Breast epithelium (tissue), 4 donors: ENCODE measurements around the gene SLC35E2B. TPM values are rescaled to one million over a fixed set of nuclear protein-coding genes. Genes with fewer than 3 reads are reported as not detected.

Experiments
- DNase-seq, 2 donors: peaks; one replicate each; pipeline ENCODE4 v3.0.0-alpha.2; 2019; ENCODE audit warnings: low spot score in 2 of 2
- H3K27ac ChIP-seq, 2 donors: fragments of 200-600 bp; sonication (generic) in 1 of 2; one replicate each; pipeline ENCODE4 v1.5.1; 2016 to 2019; ENCODE audit warnings: mild to moderate bottlenecking in 1 of 2
- H3K27me3 ChIP-seq, 2 donors: fragments of 200-600 bp; sonication (generic) in 1 of 2; one replicate each; pipeline versions ENCODE4 v1.5.1 to v1.6.0; 2017 to 2019; ENCODE audit warnings: control low read depth in 1 of 2, mild to moderate bottlenecking in 1 of 2
- H3K36me3 ChIP-seq: fragments of 200-600 bp; one replicate; pipeline ENCODE4 v1.5.1; 2019
- H3K4me1 ChIP-seq, 2 donors: fragments of 200-600 bp; sonication (generic); one replicate each; pipeline ENCODE4 v1.5.1; 2016 to 2019; ENCODE audit warnings: control low read depth in 1 of 2
- H3K4me3 ChIP-seq, 3 donors: fragments of 200-600 bp; sonication (generic); 1 replicate in 2 of 3; 2 replicates in 1 of 3; pipeline ENCODE4 v1.5.1; 2016 to 2019; ENCODE audit warnings: mild to moderate bottlenecking in 3 of 3, moderate library complexity in 2 of 3
- H3K9me3 ChIP-seq, 2 donors: fragments of 200-600 bp; sonication (generic) in 1 of 2; one replicate each; pipeline ENCODE4 v1.5.1; 2016 to 2019; ENCODE audit warnings: control low read depth in 1 of 2
- POLR2A ChIP-seq: fragments of 450-650 bp; IDR thresholded peaks from one replicate; pipeline ENCODE4 v1.6.1; 2016; ENCODE audit warnings: antibody characterized with exemption, mild to moderate bottlenecking, moderate library complexity
- POLR2AphosphoS5 ChIP-seq, 3 donors: sonication (generic); formaldehyde crosslinking; IDR thresholded peaks; one replicate each; pipeline ENCODE4 v1.6.1; 2017; ENCODE audit warnings: antibody characterized with exemption in 3 of 3
- intact Hi-C: fragments of 100-400 bp; cut with DNase I; formaldehyde crosslinking; loops from one replicate; pipeline ENCODE4 v1.15.1; 2023; ENCODE audit warnings: low total_unique reads
- total RNA-seq, 3 donors: library from RNA; depleted of rRNA; stranded (reverse); fragments of >200 nt; gene quantifications; one replicate each; pipeline ENCODE4 v1.1.0, GENCODE V29; 2016
- TF ChIP-seq, protein P1 (sequence below), 3 donors: fragments of 450-650 bp; IDR thresholded peaks; one replicate each; pipeline ENCODE4 v1.5.1; 2016 to 2017; ENCODE audit warnings: antibody characterized with exemption in 3 of 3, mild to moderate bottlenecking in 3 of 3, moderate library complexity in 3 of 3

Gene SLC35E2B
- total RNA-seq, 3 donors from 2014 or later: 37.3 to 96.4 (median 45.6) TPM

DNA sequence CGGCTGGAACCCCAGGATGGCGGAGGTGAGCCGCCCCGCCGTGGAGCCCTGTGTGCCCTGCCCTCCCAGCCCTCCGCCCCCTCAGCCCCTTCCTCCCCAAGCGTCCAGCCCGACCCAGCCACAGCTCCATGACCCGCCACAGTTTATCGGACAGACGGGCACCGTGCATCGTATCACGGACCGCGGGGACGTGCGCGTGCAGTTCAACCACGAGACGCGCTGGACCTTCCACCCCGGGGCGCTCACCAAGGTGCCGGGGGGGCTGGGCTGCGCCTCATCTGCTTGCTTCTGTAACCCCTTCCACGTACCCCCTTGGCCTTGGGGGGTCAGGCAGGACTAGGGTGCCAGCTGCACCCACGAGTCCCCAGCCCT lies 67.2 kb downstream of the SLC35E2B start:
- TF ChIP-seq, protein P1, sequence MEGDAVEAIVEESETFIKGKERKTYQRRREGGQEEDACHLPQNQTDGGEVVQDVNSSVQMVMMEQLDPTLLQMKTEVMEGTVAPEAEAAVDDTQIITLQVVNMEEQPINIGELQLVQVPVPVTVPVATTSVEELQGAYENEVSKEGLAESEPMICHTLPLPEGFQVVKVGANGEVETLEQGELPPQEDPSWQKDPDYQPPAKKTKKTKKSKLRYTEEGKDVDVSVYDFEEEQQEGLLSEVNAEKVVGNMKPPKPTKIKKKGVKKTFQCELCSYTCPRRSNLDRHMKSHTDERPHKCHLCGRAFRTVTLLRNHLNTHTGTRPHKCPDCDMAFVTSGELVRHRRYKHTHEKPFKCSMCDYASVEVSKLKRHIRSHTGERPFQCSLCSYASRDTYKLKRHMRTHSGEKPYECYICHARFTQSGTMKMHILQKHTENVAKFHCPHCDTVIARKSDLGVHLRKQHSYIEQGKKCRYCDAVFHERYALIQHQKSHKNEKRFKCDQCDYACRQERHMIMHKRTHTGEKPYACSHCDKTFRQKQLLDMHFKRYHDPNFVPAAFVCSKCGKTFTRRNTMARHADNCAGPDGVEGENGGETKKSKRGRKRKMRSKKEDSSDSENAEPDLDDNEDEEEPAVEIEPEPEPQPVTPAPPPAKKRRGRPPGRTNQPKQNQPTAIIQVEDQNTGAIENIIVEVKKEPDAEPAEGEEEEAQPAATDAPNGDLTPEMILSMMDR (IDR thresholded peaks at IDR 0.05): no peak
- TF ChIP-seq POLR2A (no peak), POLR2AphosphoS5 (IDR thresholded peaks at IDR 0.05) (no peak)
- no peak for DNase-seq
- Histone ChIP-seq H3K4me1 (no peaks in the 10 kb centered on the region), H3K27ac (no peak overlapping the region), H3K36me3 (no peaks in the 10 kb centered on the region), H3K4me3 (no peak overlapping the region), H3K9me3 (no peaks in the 10 kb centered on the region), H3K27me3 (peaks cover 0 to under 1% of the 10 kb centered on the region in 2 donors)
- intact Hi-C loops: loop anchor here (5.0 kb wide), 1 partner anchor 1787 kb away; no protein-coding TSS in a partner anchor

DNA sequence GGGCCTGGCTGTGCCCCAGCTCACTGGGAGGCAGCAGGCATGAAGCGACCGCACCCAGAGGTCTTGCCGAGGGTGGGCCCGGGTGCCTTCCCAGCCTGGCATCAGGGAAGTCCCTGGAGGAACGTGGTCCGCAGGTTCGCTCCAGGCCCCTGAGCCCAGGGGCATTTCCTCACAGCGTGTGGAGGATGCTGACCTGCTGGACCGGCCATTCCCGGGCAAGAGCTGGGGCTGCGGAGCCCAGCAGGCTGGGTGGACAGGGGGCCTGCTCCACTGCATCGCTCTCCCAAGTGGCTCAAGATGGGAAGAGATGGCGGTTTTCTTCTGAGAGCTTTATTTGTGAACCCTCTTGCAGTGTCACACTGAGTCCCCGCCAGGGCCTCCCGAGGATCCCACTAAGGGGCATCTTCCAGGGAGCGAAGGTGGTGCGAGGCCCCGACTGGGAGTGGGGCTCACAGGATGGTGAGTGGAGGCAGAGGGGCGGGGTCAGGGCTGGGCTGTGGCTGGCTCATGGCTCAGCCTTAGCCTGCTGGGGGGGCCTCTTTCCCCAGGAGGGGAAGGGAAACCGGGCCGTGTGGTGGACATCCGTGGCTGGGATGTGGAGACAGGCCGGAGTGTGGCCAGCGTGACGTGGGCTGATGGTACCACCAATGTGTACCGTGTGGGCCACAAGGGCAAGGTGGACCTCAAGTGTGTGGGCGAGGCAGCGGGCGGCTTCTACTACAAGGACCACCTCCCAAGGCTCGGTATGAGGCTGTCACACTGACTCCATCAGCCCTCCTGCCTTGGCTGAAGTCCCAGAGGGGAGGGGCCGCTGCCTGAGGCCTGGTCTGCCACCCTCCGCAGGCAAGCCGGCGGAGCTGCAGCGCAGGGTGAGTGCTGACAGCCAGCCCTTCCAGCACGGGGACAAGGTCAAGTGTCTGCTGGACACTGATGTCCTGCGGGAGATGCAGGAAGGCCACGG lies 67.9 kb downstream of the SLC35E2B start:
- TF ChIP-seq POLR2A: no peak
- TF ChIP-seq, protein P1 (IDR thresholded peaks at IDR 0.05): no peak
- H3K4me3 ChIP-seq: no peak overlapping the region
- no peak overlapping the region for H3K27ac ChIP-seq
- H3K36me3 ChIP-seq: no peaks in the 10 kb centered on the region
- no peak for DNase-seq
- H3K27me3 ChIP-seq: no peaks in the 10 kb centered on the region
- intact Hi-C loops: loop anchor here (5.0 kb wide), 1 partner anchor 1788 kb away; no protein-coding TSS in a partner anchor
- no peaks in the 10 kb centered on the region for H3K9me3 ChIP-seq
- H3K4me1 ChIP-seq: no peaks in the 10 kb centered on the region

DNA sequence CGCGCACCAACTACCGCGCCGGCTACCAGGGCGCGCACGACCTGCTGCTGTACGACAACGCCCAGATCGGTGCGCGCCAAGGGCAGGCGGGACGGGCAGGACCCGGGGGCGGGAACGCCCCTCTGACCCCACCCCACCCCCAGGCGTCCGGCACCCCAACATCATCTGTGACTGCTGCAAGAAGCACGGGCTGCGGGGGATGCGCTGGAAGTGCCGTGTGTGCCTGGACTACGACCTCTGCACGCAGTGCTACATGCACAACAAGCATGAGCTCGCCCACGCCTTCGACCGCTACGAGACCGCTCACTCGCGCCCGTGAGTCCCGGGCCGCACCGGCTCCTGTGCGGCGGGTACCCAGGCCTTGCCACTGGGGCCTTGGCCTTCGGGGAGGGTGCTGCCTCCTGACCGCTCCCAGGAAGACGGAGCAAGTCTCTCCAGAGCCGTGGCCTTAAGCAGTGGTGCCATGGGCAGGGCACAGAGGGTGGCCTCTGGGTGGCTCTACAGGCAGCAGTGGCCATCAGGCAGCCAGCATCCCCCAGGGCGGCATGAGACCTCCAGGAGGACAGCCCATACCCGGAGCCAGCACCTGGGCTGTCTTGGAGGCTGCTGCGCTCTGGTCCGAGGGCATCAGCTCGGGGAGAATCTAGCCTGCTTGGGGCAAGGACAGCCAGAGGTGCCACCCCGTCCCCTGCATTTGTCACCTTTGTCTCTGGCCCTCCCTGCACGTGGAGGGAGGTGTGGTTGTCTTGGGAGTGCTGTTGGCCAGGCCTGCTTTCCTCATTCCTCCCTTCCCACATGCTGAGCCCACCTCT lies 68.8 kb downstream of the SLC35E2B start:
- Histone ChIP-seq H3K4me3 (no peak overlapping the region), H3K4me1 (no peaks in the 10 kb centered on the region), H3K27ac (no peak overlapping the region), H3K27me3 (no peaks in the 10 kb centered on the region), H3K36me3 (no peaks in the 10 kb centered on the region), H3K9me3 (no peaks in the 10 kb centered on the region)
- intact Hi-C loops: no loop called here
- TF ChIP-seq POLR2A (no peak), POLR2AphosphoS5 (IDR thresholded peaks at IDR 0.05) (no peak)
- TF ChIP-seq, protein P1 (IDR thresholded peaks at IDR 0.05): no peak
- no peak for DNase-seq

DNA sequence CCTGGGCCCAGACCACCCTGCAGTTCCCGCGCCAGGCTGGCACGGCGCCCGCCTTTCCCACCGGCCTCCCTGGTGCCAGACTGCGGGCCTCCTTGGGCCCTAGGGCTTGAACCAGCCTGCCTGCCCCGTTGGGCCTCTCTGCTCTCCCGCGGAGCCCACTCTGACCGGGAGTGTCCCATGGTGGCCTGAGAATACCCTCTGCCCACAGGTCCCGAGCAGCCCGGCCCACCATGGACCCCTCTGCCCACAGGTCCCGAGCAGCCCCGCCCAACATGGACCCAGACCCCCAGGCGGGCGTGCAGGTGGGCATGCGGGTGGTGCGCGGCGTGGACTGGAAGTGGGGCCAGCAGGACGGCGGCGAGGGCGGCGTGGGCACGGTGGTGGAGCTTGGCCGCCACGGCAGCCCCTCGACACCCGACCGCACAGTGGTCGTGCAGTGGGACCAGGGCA lies 69.4 kb downstream of the SLC35E2B start:
- TF ChIP-seq, protein P1 (IDR thresholded peaks at IDR 0.05): no peak
- TF ChIP-seq POLR2AphosphoS5 (IDR thresholded peaks at IDR 0.05) (no peak), POLR2A (no peak)
- intact Hi-C loops: no loop called here
- no peak overlapping the region for H3K4me3 ChIP-seq
- H3K4me1 ChIP-seq: no peaks in the 10 kb centered on the region
- H3K27me3 ChIP-seq: no peaks in the 10 kb centered on the region
- DNase-seq: no peak
- no peak overlapping the region for H3K27ac ChIP-seq
- H3K9me3 ChIP-seq: no peaks in the 10 kb centered on the region
- no peaks in the 10 kb centered on the region for H3K36me3 ChIP-seq

DNA sequence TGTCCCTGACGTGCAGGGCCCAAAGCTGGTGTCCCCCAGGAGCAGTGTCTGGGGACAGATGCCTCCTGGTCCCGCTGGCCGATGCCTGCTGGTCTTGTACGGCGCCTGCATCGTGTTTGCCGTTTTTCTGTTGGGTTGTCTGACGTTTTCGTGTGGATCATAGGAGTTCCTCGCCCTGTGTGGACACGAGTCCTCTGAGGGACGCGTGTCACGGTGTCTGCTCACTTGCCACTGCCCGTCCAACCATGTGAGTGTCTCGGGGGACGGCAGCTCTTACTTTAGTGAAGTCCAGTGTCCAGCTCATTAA lies 69.9 kb downstream of the SLC35E2B start:
- no peak overlapping the region for H3K4me3 ChIP-seq
- no peak for TF ChIP-seq POLR2AphosphoS5 (IDR thresholded peaks at IDR 0.05)
- TF ChIP-seq POLR2A: no peak
- TF ChIP-seq, protein P1 (IDR thresholded peaks at IDR 0.05): no peak
- intact Hi-C loops: no loop called here
- DNase-seq: no peak
- no peaks in the 10 kb centered on the region for H3K9me3 ChIP-seq
- no peaks in the 10 kb centered on the region for H3K4me1 ChIP-seq
- no peaks in the 10 kb centered on the region for H3K27me3 ChIP-seq
- H3K27ac ChIP-seq: no peak overlapping the region
- H3K36me3 ChIP-seq: no peaks in the 10 kb centered on the region
